Psoas muscle (tissue), 8 donors: ENCODE results near the gene SLC36A3. TPM values are rescaled to one million over a fixed set of nuclear protein-coding genes. Genes with fewer than 3 reads are reported as not detected.

Source experiments
- ATAC-seq, 4 donors: fragments of 200-7000 bp; cut with Tn5 transposase; one replicate each; pipeline ENCODE4 v1.9.1; 2020; ENCODE audit warnings: moderate library complexity in 3 of 4, mild to moderate bottlenecking in 2 of 4
- DNase-seq, 2 donors: peaks; one replicate each; pipeline ENCODE4 v3.0.0-alpha.2; 2020
- H3K27ac ChIP-seq: fragments of 200-600 bp; one replicate; pipeline ENCODE4 v1.8.0; 2022
- H3K27me3 ChIP-seq, 3 donors: fragments of 200-600 bp in 1 of 3; one replicate each; pipeline versions ENCODE4 v1.6.1 to v1.8.0; 2013 to 2022; ENCODE audit warnings: low read length in 2 of 3, mild to moderate bottlenecking in 2 of 3, moderate library complexity in 1 of 3; ENCODE audit not compliant: insufficient read depth in 3 of 3
- H3K36me3 ChIP-seq, 2 donors: fragments of 200-600 bp in 1 of 2; one replicate each; pipeline versions ENCODE4 v1.6.1 to v1.8.0; 2013 to 2022; ENCODE audit warnings: low read depth in 1 of 2, mild to moderate bottlenecking in 1 of 2, moderate library complexity in 1 of 2; ENCODE audit not compliant: insufficient read depth in 1 of 2
- H3K4me1 ChIP-seq: fragments of 200-600 bp; one replicate; pipeline ENCODE4 v1.8.0; 2022
- H3K4me3 ChIP-seq: fragments of 200-600 bp; one replicate; pipeline ENCODE4 v1.8.0; 2022; ENCODE audit warnings: mild to moderate bottlenecking
- H3K9me3 ChIP-seq: fragments of 200-600 bp; one replicate; pipeline ENCODE4 v1.8.0; 2022
- CTCF ChIP-seq: fragments of 200-600 bp; IDR thresholded peaks from one replicate; pipeline ENCODE4 v1.8.0; 2022; ENCODE audit warnings: antibody characterized with exemption
- WGBS, 3 donors: extraction: QIAGEN DNeasy Blood & Tissue Kit; methylation state at CpG; one replicate each; pipeline versions ENCODE4 v1.1.6 to v1.1.7; 2013; 5-methylcytosine and 5-hydroxymethylcytosine counted together
- intact Hi-C, 2 donors: fragments of 100-400 bp; cut with DNase I; formaldehyde crosslinking; loops; one replicate each; pipeline versions ENCODE4 v1.11.0 to v1.14.2; 2022
- polyA plus RNA-seq, 3 donors: library from polyadenylated mRNA; stranded (reverse); fragments of 200-250 nt; gene quantifications; one replicate each; pipeline ENCODE4 v1.2.3, GENCODE V29; 2013
- total RNA-seq, 4 donors: library from RNA; stranded (reverse); fragmentation: NEBNext Ultra II Directional in 2 of 4; extraction: Animal tissue kit (Norgen Biotek cat#: 25700) in 2 of 4; gene quantifications; one replicate each; pipeline versions ENCODE4 v1.2.1 to v1.2.4, GENCODE V29; 2021 to 2023
- donor health status: healthy with polysubstance abuse.
- donor health status: DM: no; HTN: no; CAD: no; lungs with moderate emphysema.
- donor health status: Bipolar disorder and iron deficiency.
- donor health status: healthy.
- donor health status: DM: yes; HTN: yes; CAD: no.
- donor health status: DM: no; HTN: no; CAD: no.
- donor health status: DM: no; HTN: no; CAD: no.
- donor health status: DM: yes; HTN: yes; CAD: no.

Gene SLC36A3
- total and polyA plus RNA-seq, 7 donors: not detected

GRCh38 chr5:151284392-151284967 lies 19.1 kb downstream of the SLC36A3 start:
- TF ChIP-seq CTCF: peak; percentile 6
- Histone ChIP-seq H3K36me3 (no peaks in the 10 kb centered on the region), H3K4me1 (no peaks in the 10 kb centered on the region), H3K9me3 (no peaks in the 10 kb centered on the region), H3K4me3 (no peak overlapping the region), H3K27me3 (peaks cover 0 to 3% (median 0%) of the 10 kb centered on the region in 3 donors), H3K27ac (no peak overlapping the region)
- ATAC-seq: no peak
- 33 to 35% (median 33%) methylated on average over 8 of the region's 8 CpGs for WGBS, 3 donors
- intact Hi-C loops: no loop called here
- DNase-seq: no peak

- WGBS, 3 donors: 75 to 84% (median 80%) methylated on average over 4 of the region's 4 CpGs
- no peak for ATAC-seq
- DNase-seq: no peak
Observed at GRCh38 chr5:151283120-151283825, 20.3 kb downstream of the SLC36A3 start.

GRCh38 chr5:151281001-151281639 lies 22.4 kb downstream of the SLC36A3 start:
- H3K9me3 ChIP-seq: no peaks in the 10 kb centered on the region
- TF ChIP-seq CTCF: no peak
- H3K36me3 ChIP-seq: no peaks in the 10 kb centered on the region
- intact Hi-C loops: no loop called here
- no peaks in the 10 kb centered on the region for H3K4me1 ChIP-seq
- ATAC-seq: no peak
- H3K4me3 ChIP-seq: no peak overlapping the region
- DNase-seq: no peak
- H3K27ac ChIP-seq: no peak overlapping the region
- H3K27me3 ChIP-seq: peaks cover 0 to 3% (median 0%) of the 10 kb centered on the region in 3 donors
- WGBS, 3 donors: 93 to 96% (median 93%) methylated on average over 13 of the region's 13 CpGs

More at GRCh38 chr5:151283120-151283825, 20.3 kb downstream of the SLC36A3 start:
- no peaks in the 10 kb centered on the region for H3K4me1 ChIP-seq
- H3K27me3 ChIP-seq: peaks cover 0 to 3% (median 0%) of the 10 kb centered on the region in 3 donors
- TF ChIP-seq CTCF: no peak
- intact Hi-C loops: no loop called here
- H3K27ac ChIP-seq: no peak overlapping the region
- H3K9me3 ChIP-seq: no peaks in the 10 kb centered on the region
- no peaks in the 10 kb centered on the region for H3K36me3 ChIP-seq
- no peak overlapping the region for H3K4me3 ChIP-seq

- no peak for DNase-seq
- H3K4me3 ChIP-seq: no peak overlapping the region
- H3K27ac ChIP-seq: no peak overlapping the region
- H3K4me1 ChIP-seq: no peaks in the 10 kb centered on the region
- intact Hi-C loops: no loop called here
- no peaks in the 10 kb centered on the region for H3K9me3 ChIP-seq
- ATAC-seq: no peak
- no peaks in the 10 kb centered on the region for H3K27me3 ChIP-seq
- TF ChIP-seq CTCF: no peak
- 86 to 92% (median 92%) methylated on average over 2 of the region's 2 CpGs for WGBS, 3 donors
- no peaks in the 10 kb centered on the region for H3K36me3 ChIP-seq
Observed at GRCh38 chr5:151280443-151280842, 23.1 kb downstream of the SLC36A3 start.
